BJ (cell line): Measurements from ENCODE around the gene BMF. TPM values are rescaled to one million over a fixed set of nuclear protein-coding genes. Genes with fewer than 3 reads are reported as not detected.

Source experiments
- CTCF ChIA-PET: fragments of 350-600 bp; formaldehyde crosslinking; extraction: SDS; loops from one replicate; lab custom pipeline; 2021; ENCODE audit warnings: antibody characterized with exemption, inconsistent platforms; lab: Yijun Ruan, JAX
- POLR2A ChIA-PET: fragments of 300-600 bp; sonication (Branson Sonifier 250); formaldehyde crosslinking; extraction: SDS; loops from one replicate; lab custom pipeline; 2021; ENCODE audit warnings: antibody characterized with exemption; lab: Charles Lee
- DNase-seq: peaks from one replicate; pipeline ENCODE4 v3.0.0-alpha.2; 2011; ENCODE audit warnings: low read depth
- H3K27me3 ChIP-seq: 2 replicates; pipeline ENCODE4 v1.6.0; 2011; ENCODE audit warnings: low read length; ENCODE audit not compliant: control insufficient read depth, insufficient read depth
- H3K36me3 ChIP-seq: 2 replicates; pipeline ENCODE4 v1.5.1; 2011; ENCODE audit warnings: low read length; ENCODE audit not compliant: control insufficient read depth, insufficient read depth
- H3K4me3 ChIP-seq: 2 replicates; pipeline ENCODE4 v1.5.1; 2011; ENCODE audit warnings: low read depth, mild to moderate bottlenecking, control low read depth, low read length
- CTCF ChIP-seq: IDR thresholded peaks from 2 replicates; pipeline ENCODE4 v1.5.1; 2011; ENCODE audit warnings: low read depth, mild to moderate bottlenecking, control low read depth, inconsistent platforms, low read length, moderate library complexity; ENCODE audit not compliant: insufficient read depth
- polyA plus RNA-seq: library from polyadenylated mRNA; depleted of rRNA; stranded (reverse); fragments of >200 nt; gene quantifications from 2 replicates; pipeline ENCODE4 v1.2.3, GENCODE V29; 2011

The BMF gene
- polyA plus RNA-seq, 1 experiment, result 8.3 TPM

- DNase-seq, result peak; percentile 75
- ChIA-PET CTCF (interaction anchor here (0.7 to 2.0 kb wide), 11 partner anchors 8 to 118 kb away, joined by 3 to 6 read pairs (median 4); no protein-coding TSS in a partner anchor), POLR2A (interaction anchor here (0.6 kb wide), 1 partner anchor 11 kb away, joined by 11 read pairs; no protein-coding TSS in a partner anchor)
- H3K27me3 ChIP-seq, result no peaks in the 10 kb centered on the region
- no peak for TF ChIP-seq CTCF
- H3K36me3 ChIP-seq, result 0 out of 2 replicates have a peak, but pooled peaks cover 3% of the 10 kb centered on the region
- no peak overlapping the region for H3K4me3 ChIP-seq
Observed at GRCh38 chr15:40098489-40099261, 10.0 kb downstream of the BMF start.

- CTCF ChIA-PET, result interaction anchor here (0.8 to 2.0 kb wide), 7 partner anchors 9 to 176 kb away, joined by 3 to 4 read pairs (median 4); no protein-coding TSS in a partner anchor
Observed at GRCh38 chr15:40097968-40098476, 10.7 kb downstream of the BMF start.

GRCh38 chr15:40097096-40097967 is 11.3 kb downstream of the BMF start:
- ChIA-PET CTCF (interaction anchor here (0.8 to 2.0 kb wide), 11 partner anchors 7 to 178 kb away, joined by 3 to 8 read pairs (median 4); partner anchors contain the start of gene BMF), POLR2A (no interaction called here)
- no peak for DNase-seq
- TF ChIP-seq CTCF, result no peak
- Histone ChIP-seq H3K36me3 (0 out of 2 replicates have a peak, but pooled peaks cover 3% of the 10 kb centered on the region), H3K4me3 (no peak overlapping the region), H3K27me3 (no peaks in the 10 kb centered on the region)

More at GRCh38 chr15:40097968-40098476, 10.7 kb downstream of the BMF start:
- 0 out of 2 replicates have a peak, but pooled peaks cover 3% of the 10 kb centered on the region for H3K36me3 ChIP-seq
- H3K4me3 ChIP-seq, result no peak overlapping the region
- POLR2A ChIA-PET, result no interaction called here
- no peak for TF ChIP-seq CTCF
- H3K27me3 ChIP-seq, result no peaks in the 10 kb centered on the region
- DNase-seq, result no peak

GRCh38 chr15:40096094-40096891 is 12.4 kb downstream of the BMF start:
- ChIA-PET CTCF (interaction anchor here (0.6 to 2.0 kb wide), 8 partner anchors 7 to 179 kb away, joined by 3 to 8 read pairs (median 4); partner anchors contain the start of gene BMF), POLR2A (interaction anchor here (0.6 kb wide), 1 partner anchor 244 kb away, joined by 3 read pairs; the partner anchor contains the start of gene CCDC9B)
- no peak for TF ChIP-seq CTCF
- Histone ChIP-seq H3K27me3 (no peaks in the 10 kb centered on the region), H3K4me3 (no peak overlapping the region), H3K36me3 (0 out of 2 replicates have a peak, but pooled peaks cover 3% of the 10 kb centered on the region)
- DNase-seq, result no peak
